BJ (cell line): ENCODE data around the gene TMEM131. TPM values are rescaled to one million over a fixed set of nuclear protein-coding genes. Genes with fewer than 3 reads are reported as not detected.
"Not testable (repeated sequence)": the region's sequence is repeated elsewhere in the genome, so short reads cannot be mapped to it uniquely, and the experiment has no call there.

Experiments used
- CTCF ChIA-PET: fragments of 350-600 bp; formaldehyde crosslinking; extraction: SDS; loops from one replicate; lab custom pipeline; 2021; ENCODE audit warnings: antibody characterized with exemption, inconsistent platforms; lab: Yijun Ruan, JAX
- POLR2A ChIA-PET: fragments of 300-600 bp; sonication (Branson Sonifier 250); formaldehyde crosslinking; extraction: SDS; loops from one replicate; lab custom pipeline; 2021; ENCODE audit warnings: antibody characterized with exemption; lab: Charles Lee
- DNase-seq: peaks from one replicate; pipeline ENCODE4 v3.0.0-alpha.2; 2011; ENCODE audit warnings: low read depth
- H3K27me3 ChIP-seq: 2 replicates; pipeline ENCODE4 v1.6.0; 2011; ENCODE audit warnings: low read length; ENCODE audit not compliant: control insufficient read depth, insufficient read depth
- H3K36me3 ChIP-seq: 2 replicates; pipeline ENCODE4 v1.5.1; 2011; ENCODE audit warnings: low read length; ENCODE audit not compliant: control insufficient read depth, insufficient read depth
- H3K4me3 ChIP-seq: 2 replicates; pipeline ENCODE4 v1.5.1; 2011; ENCODE audit warnings: low read depth, mild to moderate bottlenecking, control low read depth, low read length
- CTCF ChIP-seq: IDR thresholded peaks from 2 replicates; pipeline ENCODE4 v1.5.1; 2011; ENCODE audit warnings: low read depth, mild to moderate bottlenecking, control low read depth, inconsistent platforms, low read length, moderate library complexity; ENCODE audit not compliant: insufficient read depth
- polyA plus RNA-seq: library from polyadenylated mRNA; depleted of rRNA; stranded (reverse); fragments of >200 nt; gene quantifications from 2 replicates; pipeline ENCODE4 v1.2.3, GENCODE V29; 2011

The TMEM131 gene
- polyA plus RNA-seq, 1 experiment: 11.8 TPM

DNA sequence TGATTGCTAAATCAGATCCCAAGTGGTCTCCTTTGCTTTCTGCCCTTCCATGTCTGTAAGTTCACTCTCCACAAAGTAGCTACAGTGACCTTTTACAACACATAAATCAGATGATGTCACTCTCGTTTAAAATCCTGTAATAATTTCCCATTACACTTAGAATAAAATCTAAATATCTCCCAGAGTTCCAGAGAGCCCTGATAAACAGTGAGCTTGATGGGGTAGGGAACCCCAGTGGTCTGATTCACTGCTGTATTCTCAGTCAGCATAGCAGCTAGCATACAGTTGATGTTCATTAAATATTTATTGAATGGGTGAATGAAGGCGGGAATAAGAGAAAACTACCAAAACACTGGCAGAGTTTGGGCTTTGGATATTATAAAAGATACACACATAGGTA lies 164.6 kb downstream of the TMEM131 start:
- ChIA-PET CTCF (interaction anchor here (0.6 kb wide), 1 partner anchor 10 kb away, joined by 3 read pairs; no protein-coding TSS in a partner anchor), POLR2A (no interaction called here)
- TF ChIP-seq CTCF: no peak
- DNase-seq: no peak
- Histone ChIP-seq H3K27me3 (no peaks in the 10 kb centered on the region), H3K4me3 (no peak overlapping the region), H3K36me3 (peaks cover 1% of the 10 kb centered on the region; the same call in 1 of the 2 replicates)

DNA sequence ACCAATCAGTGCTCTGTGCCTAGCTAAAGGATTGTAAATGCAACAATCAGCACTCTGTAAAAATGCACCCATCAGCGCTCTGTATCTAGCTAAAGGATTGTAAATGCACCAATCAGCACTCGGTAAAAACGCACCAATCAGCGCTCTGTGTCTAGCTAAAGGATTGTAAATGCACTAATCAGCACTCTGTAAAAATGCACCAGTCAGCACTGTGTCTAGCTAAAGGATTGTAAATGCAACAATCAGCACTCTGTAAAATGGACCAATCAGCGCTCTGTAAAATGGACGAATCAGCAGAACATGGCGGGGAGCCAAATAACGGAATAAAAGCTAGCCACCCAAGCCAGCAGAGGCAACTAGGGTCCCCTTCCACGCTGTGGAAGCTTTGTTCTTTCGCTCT lies 166.5 kb downstream of the TMEM131 start:
- CTCF ChIA-PET, H3K36me3 ChIP-seq, H3K27me3 ChIP-seq, POLR2A ChIA-PET, H3K4me3 ChIP-seq, DNase-seq: not testable (repeated sequence)

- CTCF ChIA-PET, DNase-seq, H3K27me3 ChIP-seq, H3K4me3 ChIP-seq, H3K36me3 ChIP-seq, POLR2A ChIA-PET: not testable (repeated sequence)
These were observed 168.7 kb downstream of the TMEM131 start for GRCh38 chr2:97827013-97827412.

DNA sequence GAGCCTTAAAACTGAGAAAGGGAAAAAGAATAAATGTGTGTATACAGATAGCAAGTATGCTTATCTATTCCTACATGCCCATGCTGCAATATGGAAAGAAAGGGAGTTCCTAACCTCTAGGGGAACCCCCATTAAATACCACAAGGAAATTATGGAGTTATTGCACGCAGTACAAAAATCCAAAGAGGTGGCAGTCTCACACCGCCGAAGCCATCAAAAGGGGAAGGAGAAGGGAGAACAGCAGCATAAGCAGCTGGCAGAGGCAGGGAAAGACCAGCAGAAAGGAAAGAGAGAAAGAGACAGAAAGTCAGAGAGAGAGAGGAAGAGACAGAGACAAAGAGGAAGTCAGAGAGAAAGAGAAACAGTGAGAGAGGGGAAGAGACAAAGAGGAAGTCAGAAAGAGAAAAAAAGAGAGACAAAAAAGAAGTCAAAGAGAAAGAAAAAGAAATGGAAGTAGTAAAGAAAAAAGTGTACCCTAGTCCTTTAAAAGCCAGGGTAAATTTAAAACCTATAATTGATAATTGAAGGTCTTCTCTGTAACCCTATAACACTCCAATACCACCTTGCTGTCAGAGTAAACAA lies 169.4 kb downstream of the TMEM131 start:
- H3K27me3 ChIP-seq, H3K36me3 ChIP-seq, H3K4me3 ChIP-seq, CTCF ChIA-PET, DNase-seq, POLR2A ChIA-PET: not testable (repeated sequence)

- DNase-seq, H3K36me3 ChIP-seq, CTCF ChIA-PET, POLR2A ChIA-PET, H3K4me3 ChIP-seq, H3K27me3 ChIP-seq: not testable (repeated sequence)
These were observed 171.7 kb downstream of the TMEM131 start for GRCh38 chr2:97824011-97824410.

DNA sequence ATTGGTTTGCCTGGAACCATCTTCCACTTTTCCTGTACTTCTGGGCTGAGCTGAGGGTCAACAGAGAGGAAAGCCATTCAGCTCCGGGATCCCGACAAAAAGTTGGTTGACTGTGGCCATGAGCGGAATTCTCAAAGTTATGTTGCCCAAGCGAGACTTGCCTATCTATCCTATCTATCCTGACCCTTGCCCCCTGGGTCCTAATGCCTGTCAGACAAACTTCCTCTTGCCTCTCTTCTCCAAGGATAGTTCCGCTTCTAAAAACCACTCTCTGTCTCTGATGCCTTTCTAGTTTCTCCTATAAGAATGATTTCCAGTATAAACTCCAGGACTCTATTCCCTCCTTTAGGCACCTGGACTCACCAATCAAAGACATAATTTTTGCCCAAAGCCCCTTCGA lies 173.9 kb downstream of the TMEM131 start:
- H3K36me3 ChIP-seq, DNase-seq, POLR2A ChIA-PET, H3K27me3 ChIP-seq, H3K4me3 ChIP-seq: not testable (repeated sequence)
- CTCF ChIA-PET: interaction anchor here (1.1 to 2.5 kb wide), 2 partner anchors 9 to 15 kb away, joined by 3 to 11 read pairs; no protein-coding TSS in a partner anchor

- CTCF ChIA-PET: interaction anchor here (2.5 kb wide), 1 partner anchor 13 kb away, joined by 11 read pairs; no protein-coding TSS in a partner anchor
- no peak for DNase-seq
- H3K36me3 ChIP-seq: no peaks in the 10 kb centered on the region
- H3K27me3 ChIP-seq: no peaks in the 10 kb centered on the region
- H3K4me3 ChIP-seq: no peak overlapping the region
- POLR2A ChIA-PET: no interaction called here
- no peak for TF ChIP-seq CTCF
These were observed 176.0 kb downstream of the TMEM131 start for GRCh38 chr2:97819754-97820153.

GRCh38 chr2:97816411-97816810 lies 179.3 kb downstream of the TMEM131 start:
- H3K4me3 ChIP-seq: no peak overlapping the region
- no peak for DNase-seq
- no peaks in the 10 kb centered on the region for H3K36me3 ChIP-seq
- CTCF ChIA-PET: interaction anchor here (0.7 to 3.6 kb wide), 2 partner anchors 10 to 418 kb away, joined by 3 to 16 read pairs; no protein-coding TSS in a partner anchor
- POLR2A ChIA-PET: no interaction called here
- no peaks in the 10 kb centered on the region for H3K27me3 ChIP-seq
- no peak for TF ChIP-seq CTCF
